Activated CD4-positive, alpha-beta T cell treated with anti-CD3 and anti-CD28 coated beads for 24 hours (primary cell): Measurements from ENCODE around the gene FAM89B.
"Not testable (repeated sequence)": the region's sequence is repeated elsewhere in the genome, so short reads cannot be mapped to it uniquely, and the experiment has no call there.

Experiments used
- DNase-seq, 2 donors: peaks; one replicate each; pipeline ENCODE4 v3.0.0-alpha.2; 2020; ENCODE audit warnings: low read depth in 2 of 2

Gene FAM89B

DNA sequence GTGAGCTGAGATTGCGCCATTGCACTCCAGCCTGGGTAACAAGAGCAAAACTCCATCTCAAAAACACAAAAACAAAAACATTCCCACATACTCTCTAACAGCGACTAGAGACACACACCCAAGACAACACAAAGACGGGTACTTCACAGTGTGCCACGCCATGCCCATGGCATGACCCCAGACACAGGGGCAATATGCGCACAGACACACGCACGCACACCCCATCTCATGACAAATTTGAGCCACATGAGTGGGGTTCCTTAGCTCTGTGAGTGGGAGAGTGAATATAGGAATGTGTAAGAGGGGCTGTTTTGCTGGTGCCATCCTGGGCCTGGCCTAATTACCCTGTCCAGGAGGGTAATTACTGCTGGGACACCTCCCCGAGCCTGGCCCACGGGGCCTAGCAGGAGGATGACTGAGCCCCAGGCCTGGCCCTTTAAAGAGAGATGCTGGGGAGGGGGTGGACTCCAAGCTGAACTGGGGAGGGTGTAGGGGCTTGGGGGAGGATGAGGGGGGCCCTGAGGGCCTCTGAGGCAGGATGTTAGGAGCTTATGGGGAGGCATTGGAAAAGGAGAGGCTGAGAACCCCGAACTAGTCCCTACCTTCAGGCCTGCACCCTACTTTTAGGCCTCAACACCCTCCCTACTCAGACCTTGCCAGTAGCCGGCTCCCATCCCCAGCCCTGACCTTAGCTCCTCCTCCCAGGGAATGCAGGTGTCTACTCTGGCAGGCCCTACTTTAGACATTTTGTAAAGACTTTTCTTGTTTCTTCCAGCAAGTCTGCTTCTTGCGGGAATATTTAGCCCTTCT lies 15.7 kb upstream of the FAM89B start:
- no peak for DNase-seq

DNA sequence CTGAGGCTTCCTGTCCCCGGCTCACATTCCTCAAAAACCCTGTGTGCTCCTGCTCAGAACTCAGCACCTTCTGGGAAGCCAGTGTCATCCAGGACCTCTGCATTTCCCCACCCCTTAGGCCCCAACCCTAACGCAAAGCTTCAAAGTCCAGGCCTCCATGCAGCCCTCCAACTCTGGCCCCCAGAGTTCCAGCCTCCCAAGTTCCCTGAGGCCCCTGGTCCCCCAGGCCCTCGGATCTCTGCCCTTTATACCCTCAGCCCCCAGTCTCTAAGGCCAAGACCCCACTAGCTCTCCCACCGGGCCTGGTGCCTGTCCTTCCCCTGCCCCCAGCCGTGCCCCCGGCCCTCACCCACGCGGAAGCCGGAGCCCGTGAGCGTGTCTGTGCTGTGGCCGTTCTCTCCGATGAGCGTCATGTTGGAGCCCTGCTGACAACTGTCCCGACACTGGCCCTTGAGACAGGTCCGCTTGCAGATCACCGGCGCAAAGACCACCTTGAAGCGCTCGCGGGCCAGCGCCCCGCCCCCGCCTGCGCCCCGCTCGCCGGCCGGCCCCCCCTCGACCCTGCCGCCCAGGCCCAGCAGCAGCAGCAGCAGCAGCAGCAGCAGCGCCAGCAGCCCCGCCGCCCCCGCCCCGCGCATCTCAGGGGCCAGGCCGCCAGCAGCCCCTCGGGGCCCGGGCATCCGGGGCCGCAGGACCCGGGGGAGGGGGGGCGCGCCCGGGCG lies 14.9 kb upstream of the FAM89B start:
- DNase-seq, result no peak

- DNase-seq, result no peak
Observed at GRCh38 chr11:65558002-65558929, 14.1 kb upstream of the FAM89B start, which contains the start of gene LTBP3. LTBP3 (minus strand) TSS chr11:65558359; CDS start chr11:65557959, 400 bp downstream.

DNA sequence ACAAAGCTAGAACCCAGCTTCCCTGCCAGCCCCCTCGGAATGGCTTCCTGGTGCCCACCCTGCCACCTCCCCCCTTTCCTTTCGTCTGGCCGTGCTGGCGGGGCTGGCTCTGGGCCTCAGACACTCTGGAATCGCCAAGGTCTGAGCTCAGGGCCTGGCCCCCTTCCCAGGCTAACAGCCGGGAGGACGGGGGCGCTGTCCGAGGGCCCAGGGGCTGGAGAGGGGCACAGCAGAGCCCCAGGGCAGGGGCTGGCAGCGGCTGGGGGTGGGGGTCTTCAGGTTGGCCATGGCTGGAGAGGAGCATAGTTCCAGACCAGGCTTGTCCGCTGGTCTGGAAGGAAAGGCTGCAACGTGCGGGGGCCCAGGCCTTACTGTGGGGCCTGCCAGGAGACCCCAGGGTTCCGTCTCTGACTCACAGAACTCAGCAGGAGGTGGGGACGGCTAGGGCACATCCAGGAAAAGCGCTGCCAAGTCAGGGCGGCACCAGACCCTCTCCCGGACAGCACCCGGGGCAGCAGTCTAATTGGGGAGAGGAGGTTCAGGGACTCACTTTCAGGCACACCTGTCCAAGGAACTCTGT lies 13.3 kb upstream of the FAM89B start:
- DNase-seq, result no peak

GRCh38 chr11:65559535-65559934 lies 12.8 kb upstream of the FAM89B start:
- no peak for DNase-seq

GRCh38 chr11:65559951-65560537 lies 12.3 kb upstream of the FAM89B start:
- DNase-seq, result no peak

- no peak for DNase-seq
Observed at GRCh38 chr11:65560555-65561418, 11.6 kb upstream of the FAM89B start.

DNA sequence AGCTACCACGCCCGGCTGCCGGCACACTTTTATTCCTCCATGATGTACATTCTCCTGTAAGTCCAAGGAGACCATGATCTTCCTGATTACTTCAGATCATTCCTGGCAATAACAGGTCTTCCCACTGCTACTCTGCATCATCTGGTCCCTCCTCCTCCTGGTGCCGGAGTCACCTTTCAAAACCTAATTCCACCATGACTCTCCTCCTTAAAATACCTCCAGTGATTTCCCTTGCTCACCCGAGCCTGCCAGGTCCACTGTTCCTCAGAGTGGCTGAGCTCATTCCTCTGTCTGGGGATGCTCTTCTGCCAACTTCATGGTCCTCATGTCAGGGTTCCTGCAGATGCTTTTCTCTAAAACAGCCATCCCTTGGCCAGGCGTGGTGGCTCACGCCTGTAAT lies 10.3 kb upstream of the FAM89B start:
- DNase-seq, result no peak

DNA sequence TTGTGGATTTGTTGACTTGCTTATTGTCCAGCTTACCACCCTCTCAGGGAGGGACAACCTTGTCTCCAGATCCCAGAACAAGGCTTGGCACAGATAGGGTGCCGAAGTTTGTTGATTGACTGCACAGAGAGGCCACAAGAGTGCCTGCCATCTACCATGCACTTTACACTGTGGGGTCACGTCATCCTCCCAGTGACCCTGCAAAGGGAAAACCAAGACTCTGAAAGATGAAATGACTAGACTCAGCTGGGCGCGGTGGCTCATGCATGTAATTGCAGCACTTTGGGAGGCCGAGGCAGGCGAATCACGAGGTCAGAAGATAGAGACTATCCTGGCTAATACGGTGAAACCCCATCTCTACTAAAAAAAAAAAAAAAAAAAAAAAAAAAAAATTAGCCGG lies 9.6 kb upstream of the FAM89B start:
- DNase-seq, result no peak

- no peak for DNase-seq
Observed at GRCh38 chr11:65563601-65564000, 8.7 kb upstream of the FAM89B start.

DNA sequence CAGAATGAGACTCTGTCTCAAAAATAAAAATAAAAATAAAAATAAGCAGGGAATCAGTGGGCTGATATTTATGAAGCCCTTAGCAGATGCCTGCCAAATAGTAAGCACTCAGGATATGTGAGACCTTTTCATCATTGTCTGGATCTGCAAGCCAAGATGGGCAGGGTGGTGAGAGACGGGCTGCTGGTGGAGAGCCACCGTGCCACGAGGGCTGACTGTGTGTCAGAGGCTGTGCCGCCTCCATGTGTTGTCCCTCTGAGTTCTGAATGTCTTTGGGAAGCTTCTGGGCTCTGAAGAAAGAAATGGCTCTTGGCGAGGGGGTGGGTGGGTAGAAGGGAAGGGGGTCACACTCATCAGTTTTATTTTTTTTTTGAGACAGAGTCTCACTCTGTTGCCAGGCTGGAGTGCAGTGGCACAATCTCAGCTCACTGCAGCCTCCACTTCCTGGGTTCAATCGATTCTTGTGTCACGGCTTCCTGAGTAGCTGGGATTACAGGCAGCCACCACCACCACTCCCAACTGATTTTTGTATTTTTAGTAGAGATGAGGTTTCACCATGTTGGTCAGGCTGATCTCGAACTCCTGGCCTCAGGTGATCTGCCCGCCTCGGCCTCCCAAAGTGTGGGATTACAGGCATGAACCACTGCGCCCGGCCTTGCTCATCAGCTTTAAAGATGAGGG lies 7.3 kb upstream of the FAM89B start:
- not testable (repeated sequence) for DNase-seq

DNA sequence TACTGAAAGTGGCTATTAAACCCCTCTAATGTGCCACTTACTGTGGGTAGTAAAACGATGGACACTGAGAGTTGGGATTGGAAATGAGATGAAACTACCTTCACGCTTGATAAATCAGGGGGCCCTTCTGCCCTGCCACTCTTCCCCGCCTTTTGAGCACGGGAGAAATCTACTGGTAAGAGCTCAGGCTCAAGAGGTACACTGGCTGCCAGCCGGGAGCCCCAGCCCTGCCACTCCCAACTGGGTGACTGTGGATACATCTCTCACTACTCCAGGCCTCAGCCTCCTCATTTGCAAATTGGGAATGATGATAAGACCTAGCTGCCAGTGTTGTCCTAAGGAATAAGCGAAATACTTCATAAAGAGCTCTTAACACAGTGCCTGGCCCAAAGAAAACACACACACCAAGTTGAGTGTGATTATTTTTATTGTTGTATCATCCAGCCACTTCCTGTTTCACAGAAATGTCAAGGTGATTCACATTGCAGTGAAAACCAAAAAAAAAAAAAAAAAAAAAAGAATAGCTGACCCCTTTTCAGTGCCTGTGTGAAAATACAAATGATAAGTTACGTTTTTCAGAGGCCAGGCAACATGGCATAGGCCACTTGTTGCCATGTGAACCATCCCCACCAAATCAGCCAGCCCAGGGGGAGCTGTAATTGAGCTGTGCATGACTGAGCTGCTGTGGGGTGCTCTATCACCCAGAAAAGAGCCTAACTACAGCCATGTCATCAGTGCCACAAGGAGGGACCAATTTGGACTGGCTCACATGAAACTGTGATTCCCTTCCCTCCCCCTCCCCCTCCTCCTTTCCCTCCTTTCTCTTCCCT lies 6.5 kb upstream of the FAM89B start:
- DNase-seq, result no peak

DNA sequence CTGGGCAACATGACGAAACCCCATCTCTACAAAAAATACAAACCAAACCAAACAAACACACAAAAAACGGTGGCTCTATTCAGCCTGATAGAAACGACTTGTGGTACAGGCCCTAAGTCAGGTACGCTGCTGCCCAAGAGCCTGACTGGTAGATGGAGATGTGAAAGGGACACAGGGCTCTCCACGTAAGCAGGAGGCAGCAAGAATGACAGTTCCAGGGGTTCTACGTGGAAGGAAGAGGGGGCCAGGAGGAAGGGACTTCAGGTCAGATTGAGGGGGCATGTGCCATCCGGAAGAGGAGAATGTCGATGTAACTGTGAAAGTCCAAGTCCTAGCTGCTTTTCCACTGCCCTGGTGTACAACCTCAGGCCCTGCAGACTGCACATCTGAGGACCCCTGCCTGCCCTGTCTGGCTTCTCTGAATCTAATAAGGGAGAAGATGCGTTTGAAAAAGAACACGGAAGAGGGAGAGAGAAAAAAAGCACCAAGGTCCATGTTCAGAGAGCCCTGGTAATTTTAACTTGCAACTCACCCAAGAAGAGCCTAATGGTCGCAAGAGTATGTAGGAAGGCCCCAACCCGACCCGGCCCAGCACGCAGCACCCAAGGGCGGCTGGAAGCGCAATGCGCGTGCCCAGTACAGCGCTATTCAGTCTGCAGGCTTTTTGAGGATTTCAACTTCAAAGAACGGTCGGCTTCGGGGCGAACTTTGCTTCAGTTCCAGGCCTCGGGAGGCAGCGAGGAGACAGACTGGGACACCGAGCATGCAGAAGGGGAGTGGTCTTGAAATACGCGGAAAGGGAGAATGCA lies 3.0 kb upstream of the FAM89B start:
- DNase-seq, result no peak

DNA sequence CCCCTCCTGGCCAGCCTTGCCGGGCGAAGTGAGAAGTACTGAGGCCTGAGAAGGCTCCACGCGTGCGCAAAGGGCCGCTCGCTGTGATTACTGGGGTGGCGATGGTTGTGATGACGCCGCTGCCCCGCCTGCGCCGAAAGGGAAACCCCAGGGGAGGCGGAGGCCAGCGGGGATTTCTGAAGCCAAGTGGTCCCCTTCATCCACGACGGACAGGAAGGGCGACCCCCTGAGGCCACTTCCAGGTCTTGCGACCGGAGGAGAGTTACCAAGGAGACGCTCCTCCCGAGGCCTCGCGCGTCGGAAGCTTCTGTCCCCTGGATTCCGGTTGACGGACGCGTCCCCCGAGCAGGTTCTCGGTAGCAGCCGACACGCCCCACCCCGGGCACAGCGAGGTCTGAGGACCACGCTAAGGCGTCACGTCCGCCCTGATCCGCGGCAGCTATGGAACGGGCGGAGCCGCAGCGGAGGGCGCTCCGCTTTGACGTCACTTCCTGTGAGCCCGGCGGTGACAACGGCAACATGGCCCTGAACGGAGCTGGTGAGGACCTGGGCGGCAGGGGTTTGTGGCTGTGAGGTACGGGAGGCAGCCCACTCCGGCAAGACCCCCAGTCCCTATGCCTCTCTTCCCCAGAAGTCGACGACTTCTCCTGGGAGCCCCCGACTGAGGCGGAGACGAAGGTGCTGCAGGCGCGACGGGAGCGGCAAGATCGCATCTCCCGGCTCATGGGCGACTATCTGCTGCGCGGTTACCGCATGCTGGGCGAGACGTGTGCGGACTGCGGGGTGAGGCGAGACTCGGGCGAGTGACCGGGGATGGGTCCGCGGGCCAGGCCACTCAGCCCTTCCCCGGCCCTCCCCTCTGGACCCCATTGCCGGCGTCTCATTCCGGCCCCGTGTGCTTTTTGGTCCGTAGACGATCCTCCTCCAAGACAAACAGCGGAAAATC lies 2.1 kb upstream of the FAM89B start, which contains the start of gene ZNRD2:
TSS of gene ZNRD2 (plus strand) at position 505 of the 946 bp plus-strand sequence. CDS start at position 520, 15 bp downstream.
- peak; percentile 96 to 97 for DNase-seq

GRCh38 chr11:65571420-65571819 lies 918 bp upstream of the FAM89B start:
- no peak for DNase-seq

DNA sequence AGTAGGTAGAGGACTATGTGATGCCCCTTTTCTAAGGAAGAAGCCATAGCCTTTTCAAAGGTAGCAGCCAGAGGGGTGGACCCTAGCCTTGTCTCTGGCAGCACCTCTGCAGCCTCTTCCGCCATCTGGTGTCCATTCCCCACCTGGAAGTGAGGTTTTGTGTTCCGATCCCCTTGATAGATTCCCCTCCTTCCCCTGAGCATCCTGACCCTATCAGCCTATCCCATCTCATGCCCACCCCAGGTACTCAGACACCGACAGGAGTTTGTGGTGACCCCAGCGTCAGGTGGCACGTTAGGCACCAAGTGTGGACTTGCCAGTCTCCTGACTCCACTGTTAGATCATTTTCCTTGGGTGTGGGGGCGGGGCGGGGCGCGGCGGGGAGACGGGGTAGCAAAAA lies 398 bp upstream of the FAM89B start:
- DNase-seq, result no peak
